ENCODE measurements around the gene MGAT5.

DNA sequence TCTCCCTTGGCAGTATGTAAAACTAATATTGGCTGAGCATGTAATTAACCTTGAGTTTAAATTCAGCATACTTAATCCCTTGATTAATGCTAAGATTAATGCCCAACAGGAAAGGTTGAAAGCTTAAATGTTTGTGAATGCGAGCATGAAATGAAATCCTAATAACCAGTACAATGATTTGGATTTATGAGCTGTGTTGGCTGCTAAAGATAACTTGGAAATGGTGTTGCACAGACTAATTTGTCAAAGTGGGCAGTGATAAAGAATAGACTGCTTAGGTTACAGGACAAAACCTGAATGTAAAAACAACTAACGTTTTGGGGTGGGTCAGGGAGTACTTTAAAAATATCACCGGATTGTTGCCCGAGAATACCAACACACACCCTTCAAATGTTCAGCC is 70.6 kb downstream of the MGAT5 start:
- TF ChIP-seq EZH2phosphoT487 (IDR thresholded peaks at IDR 0.05; ENCODE audit: low read depth), result no peak
- TF ChIP-seq, protein P1, sequence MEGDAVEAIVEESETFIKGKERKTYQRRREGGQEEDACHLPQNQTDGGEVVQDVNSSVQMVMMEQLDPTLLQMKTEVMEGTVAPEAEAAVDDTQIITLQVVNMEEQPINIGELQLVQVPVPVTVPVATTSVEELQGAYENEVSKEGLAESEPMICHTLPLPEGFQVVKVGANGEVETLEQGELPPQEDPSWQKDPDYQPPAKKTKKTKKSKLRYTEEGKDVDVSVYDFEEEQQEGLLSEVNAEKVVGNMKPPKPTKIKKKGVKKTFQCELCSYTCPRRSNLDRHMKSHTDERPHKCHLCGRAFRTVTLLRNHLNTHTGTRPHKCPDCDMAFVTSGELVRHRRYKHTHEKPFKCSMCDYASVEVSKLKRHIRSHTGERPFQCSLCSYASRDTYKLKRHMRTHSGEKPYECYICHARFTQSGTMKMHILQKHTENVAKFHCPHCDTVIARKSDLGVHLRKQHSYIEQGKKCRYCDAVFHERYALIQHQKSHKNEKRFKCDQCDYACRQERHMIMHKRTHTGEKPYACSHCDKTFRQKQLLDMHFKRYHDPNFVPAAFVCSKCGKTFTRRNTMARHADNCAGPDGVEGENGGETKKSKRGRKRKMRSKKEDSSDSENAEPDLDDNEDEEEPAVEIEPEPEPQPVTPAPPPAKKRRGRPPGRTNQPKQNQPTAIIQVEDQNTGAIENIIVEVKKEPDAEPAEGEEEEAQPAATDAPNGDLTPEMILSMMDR (IDR thresholded peaks at IDR 0.05; ENCODE audit: low read depth, low read length), result no peak

All from OCI-LY3 (cell line).